HG02623 (cell line): ENCODE measurements around the gene NRP1.
"Not testable (repeated sequence)": the region's sequence is repeated elsewhere in the genome, so short reads cannot be mapped to it uniquely, and the experiment has no call there.

Experiments
- ATAC-seq: cut with Tn5 transposase; IDR thresholded peaks from one replicate; pipeline ENCODE4 v1.9.1; 2021; ENCODE audit warnings: moderate library complexity; ENCODE audit not compliant: unreplicated experiment

The NRP1 gene

DNA sequence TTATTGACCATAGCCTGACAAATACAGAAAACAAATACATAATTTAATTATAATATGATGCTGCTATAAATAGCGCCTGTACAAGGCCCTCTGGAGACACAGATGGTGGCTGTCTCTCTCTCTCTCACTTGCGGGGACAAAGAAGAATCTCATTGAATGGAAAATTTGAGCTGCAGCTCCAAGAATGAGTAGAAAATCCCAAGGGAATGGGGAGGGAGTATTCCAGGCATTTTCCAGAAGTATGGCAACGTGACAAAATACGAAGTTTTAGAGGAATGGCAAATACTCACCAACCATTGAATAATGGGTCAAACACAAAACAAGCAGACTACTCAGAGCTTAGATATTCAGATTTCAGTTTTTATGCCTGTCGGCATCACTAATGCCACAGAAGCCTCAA, 179.9 kb downstream of the NRP1 start:
- no peak for ATAC-seq

DNA sequence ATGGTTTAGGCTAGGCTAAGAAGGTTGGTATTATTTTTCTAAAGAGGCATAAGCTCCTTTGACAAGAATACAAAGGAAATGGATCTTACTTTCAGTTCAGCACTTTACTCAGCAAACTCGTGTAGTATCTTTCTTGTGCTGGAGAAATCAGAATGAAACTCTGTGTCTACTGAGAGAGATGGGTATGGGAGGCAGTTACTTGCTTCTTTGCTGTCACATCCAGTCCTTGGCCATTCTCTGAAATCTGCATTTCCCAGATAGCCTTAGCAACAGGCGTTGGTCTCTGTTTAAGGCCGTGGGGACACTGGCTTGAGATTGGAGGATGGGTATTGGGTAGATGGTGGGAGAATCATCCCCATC, 180.5 kb downstream of the NRP1 start:
- no peak for ATAC-seq

DNA sequence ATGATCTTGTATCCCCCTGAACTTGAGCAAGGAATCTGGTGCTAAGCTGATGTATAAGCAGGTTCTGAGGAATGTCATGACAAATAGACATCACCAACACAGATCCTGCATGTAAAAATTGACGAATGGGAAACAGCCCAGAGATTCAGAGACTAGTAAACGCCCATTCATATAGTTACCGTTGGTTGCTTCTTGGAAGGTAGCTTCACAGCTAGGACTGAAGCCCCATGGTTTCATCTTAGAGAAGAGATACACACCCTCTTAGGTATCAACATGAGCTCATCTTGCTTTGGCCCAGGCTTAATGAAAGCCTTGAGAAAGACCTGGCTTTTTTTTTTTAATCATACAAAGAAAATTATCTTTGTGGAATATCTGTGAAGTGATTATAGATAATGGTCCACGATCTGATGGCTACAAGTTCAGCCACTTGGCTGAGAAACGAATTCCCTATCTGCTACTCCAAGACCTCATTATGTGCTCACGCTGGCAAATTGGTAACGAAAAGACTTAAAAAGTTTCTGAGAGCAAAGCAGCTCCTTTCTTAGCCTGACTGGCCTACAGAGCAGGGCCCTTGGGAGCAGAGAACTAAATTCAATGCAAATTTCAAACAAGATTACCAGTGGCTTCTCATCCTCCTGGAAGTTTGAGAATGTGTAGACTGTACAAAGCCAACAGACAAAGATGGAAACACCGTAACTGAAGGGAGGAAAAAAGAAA, 181.1 kb downstream of the NRP1 start:
- ATAC-seq, result no peak

DNA sequence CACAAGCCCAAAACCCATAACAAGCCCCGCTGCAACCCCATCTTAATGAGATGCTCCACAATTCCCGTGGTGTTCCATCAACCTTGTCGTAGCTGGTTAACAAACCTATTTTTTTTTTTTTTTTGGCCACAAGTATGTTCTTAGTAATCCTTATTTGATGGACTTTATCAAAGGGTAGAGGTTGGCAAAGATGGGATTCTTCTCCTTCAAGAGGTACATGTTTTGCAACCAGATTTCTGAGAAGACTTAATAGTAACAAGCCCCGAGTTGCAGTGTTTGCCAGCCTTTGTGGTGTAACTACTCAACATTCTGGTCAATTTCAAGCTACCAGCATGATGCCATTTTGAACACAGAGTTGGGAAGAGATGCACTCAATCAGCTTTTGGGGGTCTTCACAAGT, 181.7 kb downstream of the NRP1 start:
- ATAC-seq, result no peak

DNA sequence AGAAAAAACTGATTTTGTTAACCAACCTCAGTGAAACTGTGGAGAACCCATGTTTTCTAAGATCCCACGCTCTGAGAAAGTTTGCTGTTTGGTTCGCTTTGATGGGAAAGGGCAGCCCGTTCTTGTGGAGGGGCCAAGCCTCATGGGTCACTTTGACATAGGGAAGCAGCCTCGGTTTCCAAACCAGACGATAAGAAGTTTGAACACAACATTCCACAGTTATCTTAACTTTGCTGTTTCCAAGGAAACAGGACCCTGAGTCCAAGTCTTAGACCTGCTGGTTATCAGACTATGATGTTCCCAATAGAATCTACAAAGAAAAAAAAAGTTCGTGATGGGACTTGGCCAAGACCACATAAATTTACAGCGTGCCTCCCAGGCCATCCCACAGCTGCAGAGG, 182.3 kb downstream of the NRP1 start:
- no peak for ATAC-seq

DNA sequence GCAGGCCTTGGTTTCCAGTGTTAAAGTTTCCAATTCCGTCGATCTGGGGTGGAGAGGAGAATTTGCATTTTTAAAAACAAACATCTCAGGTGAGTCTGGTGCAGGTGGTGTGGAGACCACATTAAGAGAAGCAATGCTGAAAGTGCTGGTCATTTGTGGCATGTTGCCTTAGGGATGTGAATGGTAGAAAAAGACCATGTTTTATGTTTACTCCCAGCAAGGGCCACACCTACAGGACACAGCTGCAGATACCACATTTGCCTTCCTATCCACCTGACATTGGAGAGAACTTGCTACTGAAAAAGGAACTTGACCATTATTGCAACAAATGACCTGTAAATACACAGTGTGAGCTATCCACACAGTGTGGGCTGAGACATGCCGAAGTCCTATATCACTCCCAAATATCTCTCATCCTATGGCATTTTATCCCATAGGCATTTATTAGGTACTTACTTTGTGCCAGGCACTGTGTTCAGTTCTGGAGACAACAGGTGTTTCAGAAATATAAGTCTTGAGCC, 183.1 kb downstream of the NRP1 start:
- ATAC-seq, result no peak

DNA sequence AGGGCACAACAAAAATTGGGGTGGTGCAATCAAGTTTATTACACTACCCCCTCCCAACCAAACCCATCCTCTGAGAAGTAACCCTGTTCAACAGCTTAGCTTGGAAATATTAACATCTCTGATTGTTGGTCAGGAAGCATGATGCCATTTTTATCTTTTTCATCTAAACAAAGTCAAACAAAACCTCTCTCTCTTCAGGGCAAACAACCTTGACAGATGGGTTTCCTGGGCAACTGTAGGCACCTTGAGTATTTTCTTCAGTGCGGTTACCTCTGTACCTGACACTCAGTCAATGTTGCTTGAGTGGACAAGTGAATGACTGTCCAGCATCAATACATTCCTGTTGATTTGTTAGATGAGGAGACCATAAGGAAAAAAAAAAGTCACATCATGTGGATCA, 183.6 kb downstream of the NRP1 start:
- ATAC-seq, result no peak

DNA sequence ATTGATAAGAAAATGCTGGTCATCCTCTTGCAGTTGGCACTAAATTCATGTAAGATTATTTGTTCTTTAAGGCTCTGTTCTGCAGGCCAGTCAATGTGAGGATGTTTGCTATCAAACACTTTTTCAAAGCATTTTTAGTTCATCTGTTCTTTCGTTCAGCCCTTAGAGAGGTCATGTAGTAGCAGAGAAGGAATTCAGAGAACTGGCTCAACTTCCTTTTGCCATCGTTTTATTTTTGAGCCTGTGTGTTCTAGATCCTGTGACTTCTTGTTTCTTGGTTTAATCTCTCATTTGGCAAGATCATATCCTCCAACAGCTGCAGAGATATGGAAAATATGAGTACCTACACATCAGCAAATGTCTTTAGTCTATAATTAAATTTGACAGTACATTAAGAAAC, 184.3 kb downstream of the NRP1 start:
- ATAC-seq, result no peak

DNA sequence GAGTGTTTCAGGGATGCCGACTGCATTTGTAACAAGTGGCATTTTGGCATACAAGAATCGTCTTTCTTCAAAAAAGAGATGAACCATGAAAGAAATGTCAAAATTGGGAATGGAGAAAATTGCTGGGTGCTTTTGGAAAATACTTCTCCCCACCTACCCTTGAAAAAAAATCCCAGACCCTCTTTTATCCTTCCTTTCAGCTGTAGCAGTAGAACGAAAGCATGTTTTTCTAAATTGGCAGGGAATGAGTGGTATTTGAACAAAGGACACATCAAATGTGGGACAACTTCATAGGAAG, 187.5 kb downstream of the NRP1 start:
- no peak for ATAC-seq

DNA sequence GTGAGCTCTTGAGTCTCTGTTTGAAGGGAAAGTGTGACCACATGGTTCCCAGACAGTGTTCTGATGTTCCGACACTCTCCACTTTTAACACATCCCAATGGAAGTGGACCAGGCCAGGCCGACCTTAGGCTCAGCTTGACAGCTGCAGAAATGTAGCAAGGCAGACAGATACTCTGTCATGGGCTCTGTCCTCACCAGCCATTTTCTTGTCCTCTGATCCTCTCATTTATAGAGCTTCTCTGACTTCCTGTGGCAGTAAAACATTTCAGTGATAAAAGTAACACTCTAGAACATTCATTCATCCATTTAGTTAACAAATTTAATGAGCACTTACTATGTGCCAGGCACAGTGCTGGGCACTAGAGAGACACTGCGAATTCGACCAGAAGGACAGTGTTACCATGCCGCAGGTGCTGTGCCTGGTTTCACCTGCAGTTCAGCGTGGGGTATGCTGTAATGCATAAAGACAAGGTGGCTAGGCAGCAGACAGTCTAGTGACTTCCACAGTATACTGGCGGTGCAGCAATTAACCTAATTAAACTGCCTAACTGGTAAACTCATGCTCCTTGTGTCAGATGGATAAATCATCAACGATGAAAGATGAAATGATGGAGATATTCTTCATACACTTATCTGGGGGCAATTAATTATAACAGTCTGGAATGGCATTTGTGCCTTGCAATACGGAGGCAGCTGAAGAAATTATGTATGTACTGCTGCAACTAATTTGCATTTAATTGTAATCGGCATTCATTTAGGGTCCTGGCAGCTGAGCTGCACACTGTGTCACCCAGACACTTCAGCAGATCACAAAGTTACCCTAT, 188.1 kb downstream of the NRP1 start:
- ATAC-seq, result no peak

DNA sequence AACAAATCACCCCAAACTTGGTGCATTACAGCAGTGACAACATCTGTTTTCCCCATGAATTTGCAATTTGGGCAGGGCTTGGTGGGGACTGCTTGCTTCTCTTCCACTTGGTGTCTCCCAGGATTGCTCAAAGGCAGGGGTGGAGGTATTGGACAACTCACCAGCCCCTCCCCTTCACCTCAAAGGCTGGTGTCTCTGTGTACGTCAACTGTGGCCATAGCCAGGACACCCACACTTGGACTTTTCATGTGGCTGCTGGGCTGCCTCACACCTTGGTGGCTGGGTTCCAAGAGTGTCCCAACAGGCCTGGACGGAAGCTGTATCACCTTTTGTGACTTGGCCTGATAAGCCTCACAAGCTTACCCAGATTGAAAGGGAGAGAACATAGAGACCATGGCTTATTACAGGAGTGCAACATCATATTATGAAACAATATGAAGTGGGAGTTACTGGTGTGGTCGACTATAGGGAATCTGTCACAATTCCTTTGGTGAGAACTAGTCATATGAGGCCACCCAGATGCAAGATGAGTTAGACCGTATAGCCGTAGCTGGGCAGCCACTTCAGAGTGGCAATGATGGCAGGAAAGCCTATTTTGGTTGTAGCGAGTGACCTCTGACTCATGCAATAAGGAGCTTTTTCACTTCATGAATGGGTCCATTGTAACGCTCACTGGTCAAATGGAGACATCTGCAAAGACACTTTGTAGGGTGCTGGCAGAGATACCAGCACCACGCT, 188.8 kb downstream of the NRP1 start:
- no peak for ATAC-seq

DNA sequence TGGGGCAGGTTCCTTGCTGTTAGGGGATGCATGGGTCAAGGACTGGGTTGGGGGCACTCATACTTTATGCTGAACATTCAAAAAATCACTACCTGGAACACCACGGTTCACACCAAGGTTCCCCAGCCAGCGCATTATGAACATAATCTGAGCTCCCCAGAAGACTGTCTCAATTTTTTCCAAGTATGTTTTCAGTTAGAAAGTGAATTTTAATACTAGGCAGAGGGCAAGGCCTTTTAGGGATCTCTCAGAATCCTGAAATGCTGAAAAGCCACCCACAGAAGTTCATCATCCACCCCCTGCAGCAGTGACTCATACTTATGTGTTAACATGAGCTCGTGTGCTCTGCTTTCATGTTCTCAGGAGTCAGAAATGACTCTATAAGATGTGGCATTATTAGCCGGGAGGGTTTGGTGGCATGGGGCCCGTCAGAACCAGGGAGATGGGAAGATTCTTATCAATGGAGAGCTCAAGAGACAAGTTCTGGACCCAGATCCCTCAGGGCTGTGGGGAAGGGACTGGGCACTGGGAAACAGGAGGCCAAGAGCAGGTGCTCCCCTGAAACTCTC, 191.2 kb downstream of the NRP1 start:
- no peak for ATAC-seq

DNA sequence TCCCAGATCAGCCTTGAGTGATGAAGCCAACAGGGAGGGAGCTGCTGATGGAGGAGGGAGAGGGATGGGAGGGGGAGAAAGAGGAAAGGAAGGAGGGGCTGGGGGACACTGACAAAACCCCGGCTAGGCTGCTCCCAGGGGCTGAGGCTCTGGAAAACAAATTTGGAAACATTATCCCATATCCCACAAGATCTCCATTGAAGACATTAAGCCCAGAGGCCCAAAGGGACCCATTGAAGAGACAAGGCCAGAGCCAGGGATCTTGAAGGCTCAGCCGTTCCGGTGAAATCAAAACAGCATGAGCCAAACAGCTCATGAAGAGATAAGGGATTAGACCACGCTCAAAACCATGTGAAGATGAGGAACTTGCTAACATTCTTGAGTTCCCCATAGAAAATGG, 192.2 kb downstream of the NRP1 start:
- ATAC-seq, result no peak

DNA sequence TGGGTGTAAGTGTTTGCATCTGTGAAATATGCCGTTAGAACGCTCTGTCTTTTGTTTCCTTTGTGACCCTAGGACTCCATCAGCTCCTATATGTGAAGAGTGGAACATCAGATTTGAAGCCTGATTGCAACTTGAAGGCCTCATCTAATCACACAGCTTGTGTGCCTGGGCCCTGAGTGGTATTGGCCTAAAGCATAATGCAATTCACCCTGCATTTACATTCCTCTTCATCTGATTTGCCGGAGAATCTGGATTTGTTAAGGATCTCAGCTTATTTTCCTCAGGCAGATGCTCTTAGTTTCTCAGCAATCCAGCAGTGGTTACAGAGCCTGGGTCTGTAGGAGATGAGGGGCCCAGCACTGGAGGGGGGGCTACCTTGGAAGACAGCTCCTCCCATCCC, 193.2 kb downstream of the NRP1 start:
- no peak for ATAC-seq

DNA sequence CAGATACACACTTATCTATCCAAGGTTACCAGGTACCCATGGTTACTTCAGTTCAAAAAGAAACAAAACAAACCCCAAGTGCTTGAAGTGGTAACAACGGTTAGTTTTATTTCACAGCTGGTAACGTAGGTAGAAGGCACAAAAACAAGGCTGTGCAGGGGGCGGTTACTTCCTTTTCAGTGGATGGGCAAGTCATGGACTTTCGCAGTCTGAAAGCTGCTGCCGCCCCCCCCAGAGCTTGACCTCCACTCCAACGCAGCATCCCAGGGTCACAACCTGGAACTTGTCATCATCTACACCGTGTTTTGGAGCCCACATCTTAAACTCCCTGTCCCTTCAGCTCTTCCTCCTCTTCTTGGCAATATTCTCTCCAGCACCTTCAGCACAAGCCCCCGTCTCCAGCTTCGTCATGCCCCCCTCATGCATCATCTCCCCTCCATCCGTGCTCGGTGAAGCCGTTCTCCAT, 195.3 kb downstream of the NRP1 start:
- no peak for ATAC-seq

DNA sequence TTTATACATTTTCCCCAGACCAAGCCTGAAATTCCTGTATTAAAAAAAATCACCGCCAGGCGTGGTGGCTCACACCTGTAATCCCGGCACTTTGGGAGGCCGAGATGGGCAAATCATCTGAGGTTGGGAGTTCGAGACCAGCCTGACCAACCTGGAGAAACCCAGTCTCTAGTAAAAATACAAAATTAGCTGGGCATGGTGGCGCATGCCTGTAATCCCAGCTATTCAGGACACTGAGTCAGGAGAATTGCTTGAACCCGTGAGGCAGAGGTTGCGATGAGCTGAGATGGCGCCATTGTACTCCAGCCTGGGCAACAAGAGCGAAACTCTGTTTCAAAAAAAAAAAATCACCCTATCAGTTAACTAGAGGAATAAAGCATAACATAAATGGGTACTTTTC, 195.8 kb downstream of the NRP1 start:
- ATAC-seq, result not testable (repeated sequence)

DNA sequence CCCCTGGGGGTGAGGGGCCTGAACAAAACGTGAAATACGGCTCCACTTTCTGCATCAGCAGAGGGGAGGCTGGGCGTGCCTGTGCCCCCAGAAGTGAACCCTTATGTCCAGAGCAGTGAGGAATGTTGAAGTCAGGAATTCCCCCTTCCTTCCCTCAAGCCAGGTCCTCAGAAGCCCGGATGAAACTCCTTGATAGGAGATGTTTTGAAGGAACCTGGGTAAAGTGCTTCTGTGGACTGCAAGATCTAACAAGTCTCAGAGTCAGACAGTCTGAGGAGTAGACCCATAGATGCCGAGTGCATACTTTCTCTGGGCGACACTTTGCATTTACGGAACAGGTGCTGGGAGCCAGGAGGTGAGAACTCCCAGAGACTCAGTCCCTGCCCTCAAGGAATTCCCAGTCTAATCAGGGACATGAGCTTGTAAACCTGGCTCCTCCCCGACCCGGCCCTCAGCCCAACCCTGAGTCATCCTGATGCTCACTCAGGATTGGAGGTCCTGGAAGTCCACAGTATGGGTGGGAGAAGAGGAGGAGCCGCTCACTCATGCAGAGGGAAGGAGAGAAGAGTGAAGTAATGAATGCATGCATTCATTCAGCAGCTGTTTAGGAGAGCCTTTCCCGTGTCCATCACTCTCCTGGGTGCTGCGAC, 197.0 kb downstream of the NRP1 start:
- no peak for ATAC-seq

DNA sequence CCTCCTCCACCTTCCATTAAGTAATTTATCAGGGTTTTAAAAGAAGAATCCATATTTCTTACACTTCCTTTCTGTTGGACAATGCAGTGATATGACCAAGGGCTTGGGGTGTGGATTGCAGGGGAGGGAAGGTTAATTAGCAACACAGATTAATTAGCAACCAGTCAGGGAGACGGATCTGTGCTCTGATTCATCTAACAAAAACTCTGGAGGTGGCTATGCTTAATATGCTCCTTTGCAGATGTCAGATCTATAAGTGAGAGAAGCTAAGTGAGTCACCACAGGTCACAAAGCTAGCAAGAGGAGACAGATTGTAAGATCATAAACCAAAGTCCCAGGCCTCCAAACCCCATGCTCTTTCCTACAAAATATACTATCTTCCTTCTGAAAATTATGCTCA, 197.7 kb downstream of the NRP1 start:
- no peak for ATAC-seq

DNA sequence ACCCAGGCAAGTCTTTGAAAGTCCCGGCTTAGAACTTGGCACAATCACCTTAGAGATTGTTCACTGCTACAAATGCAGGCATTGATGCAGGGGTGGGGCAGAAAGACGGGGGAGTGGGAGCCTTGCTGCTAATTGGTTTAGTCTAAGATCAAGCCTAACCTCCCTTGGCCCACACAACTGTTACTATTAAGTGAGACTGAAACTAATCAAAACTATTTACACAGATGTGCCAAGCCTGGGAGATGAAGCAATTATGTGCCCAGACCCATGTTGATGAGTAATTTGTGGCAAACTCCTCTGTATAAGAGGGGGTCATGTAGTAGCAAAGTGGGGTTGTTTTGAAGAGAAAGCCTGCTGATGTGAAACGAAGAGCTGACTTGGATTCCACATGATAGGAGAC, 198.2 kb downstream of the NRP1 start:
- no peak for ATAC-seq

DNA sequence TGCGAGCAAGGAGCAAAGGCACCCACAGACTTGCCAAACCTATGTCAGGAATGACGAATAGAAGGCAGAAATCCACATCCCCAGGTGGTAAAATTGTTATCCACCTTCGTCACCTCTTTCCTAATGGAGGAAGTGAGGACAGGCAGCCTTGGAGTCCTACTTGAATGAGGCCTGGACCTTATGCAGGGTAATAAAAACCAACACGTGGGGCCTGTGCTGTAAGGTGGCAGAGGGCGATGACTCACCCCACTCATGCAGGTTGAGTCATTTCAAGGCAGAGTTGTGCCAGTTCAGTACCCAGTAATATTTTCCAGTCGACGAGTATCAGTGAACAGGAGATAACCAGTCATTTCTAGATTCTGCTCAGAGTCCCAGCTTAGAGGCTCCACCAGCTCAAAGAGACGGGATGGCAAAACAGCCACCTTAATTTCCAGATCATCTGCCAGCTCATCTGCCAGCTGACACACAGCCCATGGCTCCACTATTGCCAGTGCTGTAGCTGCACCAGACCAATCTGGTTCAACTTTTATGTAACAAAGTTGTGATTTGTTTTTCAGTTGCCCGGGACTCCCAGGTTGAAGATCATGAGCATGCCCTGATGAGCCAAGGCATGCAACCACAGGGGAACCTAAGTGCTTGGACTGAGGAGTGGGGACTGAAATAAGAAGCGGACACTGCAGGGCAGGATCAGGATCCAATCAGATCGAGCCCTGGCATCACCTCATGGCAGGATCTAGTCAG, 200.3 kb downstream of the NRP1 start:
- peak; percentile 56 for ATAC-seq
